ENCODE measurements around the gene IFRD1. TPM values are rescaled to one million over a fixed set of nuclear protein-coding genes. Genes with fewer than 3 reads are reported as not detected.

The IFRD1 gene
- total RNA-seq, 1 donor from 2014 or later = 52.5 TPM

GRCh38 chr7:112421666-112422486, 28.4 kb upstream of the IFRD1 start:
- H3K36me3 Mint-ChIP-seq = peaks cover 2% of the 10 kb centered on the region
- DNase-seq (ENCODE audit: low spot score in 2 of 2, unreplicated experiment in 2 of 2) = no peak
- H3K9me3 Mint-ChIP-seq = peaks cover 19% of the 10 kb centered on the region
- H3K27ac Mint-ChIP-seq = peak overlapping the region; percentile 7
- H3K4me1 Mint-ChIP-seq = peaks cover 28% of the 10 kb centered on the region
- H3K27me3 Mint-ChIP-seq (ENCODE audit: low read depth) = no peaks in the 10 kb centered on the region
- no peak for TF ChIP-seq CTCF (IDR thresholded peaks at IDR 0.05; ENCODE audit: unreplicated experiment)
- no peak overlapping the region for H3K4me3 Mint-ChIP-seq

GRCh38 chr7:112422842-112423496, 27.3 kb upstream of the IFRD1 start:
- Mint-ChIP-seq H3K4me1 (peaks cover 32% of the 10 kb centered on the region), H3K27ac (no peak overlapping the region), H3K9me3 (peaks cover 10% of the 10 kb centered on the region), H3K36me3 (no peaks in the 10 kb centered on the region), H3K27me3 (ENCODE audit: low read depth) (no peaks in the 10 kb centered on the region), H3K4me3 (no peak overlapping the region)
- no peak for DNase-seq (ENCODE audit: low spot score in 2 of 2, unreplicated experiment in 2 of 2)
- no peak for TF ChIP-seq CTCF (IDR thresholded peaks at IDR 0.05; ENCODE audit: unreplicated experiment)

GRCh38 chr7:112423987-112424386, 26.3 kb upstream of the IFRD1 start:
- no peak for TF ChIP-seq CTCF (IDR thresholded peaks at IDR 0.05; ENCODE audit: unreplicated experiment)
- Mint-ChIP-seq H3K4me1 (peaks cover 32% of the 10 kb centered on the region), H3K27me3 (ENCODE audit: low read depth) (no peaks in the 10 kb centered on the region), H3K4me3 (no peak overlapping the region), H3K36me3 (no peaks in the 10 kb centered on the region), H3K9me3 (peaks cover 2% of the 10 kb centered on the region), H3K27ac (no peak overlapping the region)
- DNase-seq (ENCODE audit: low spot score in 2 of 2, unreplicated experiment in 2 of 2) = no peak

- TF ChIP-seq CTCF (IDR thresholded peaks at IDR 0.05; ENCODE audit: unreplicated experiment) = no peak
- Mint-ChIP-seq H3K9me3 (peaks cover 8% of the 10 kb centered on the region), H3K4me1 (peaks cover 15% of the 10 kb centered on the region), H3K4me3 (no peak overlapping the region), H3K27ac (no peak overlapping the region), H3K27me3 (ENCODE audit: low read depth) (no peaks in the 10 kb centered on the region), H3K36me3 (no peaks in the 10 kb centered on the region)
- no peak for DNase-seq (ENCODE audit: low spot score in 2 of 2, unreplicated experiment in 2 of 2)
Measured at GRCh38 chr7:112427984-112428383, 22.3 kb upstream of the IFRD1 start.

- DNase-seq (ENCODE audit: low spot score in 2 of 2, unreplicated experiment in 2 of 2) = no peak
- Mint-ChIP-seq H3K36me3 (no peaks in the 10 kb centered on the region), H3K4me3 (no peak overlapping the region), H3K4me1 (peaks cover 9% of the 10 kb centered on the region), H3K27ac (no peak overlapping the region), H3K27me3 (ENCODE audit: low read depth) (no peaks in the 10 kb centered on the region), H3K9me3 (peaks cover 8% of the 10 kb centered on the region)
- TF ChIP-seq CTCF (IDR thresholded peaks at IDR 0.05; ENCODE audit: unreplicated experiment) = no peak
Measured at GRCh38 chr7:112428715-112429114, 21.5 kb upstream of the IFRD1 start.
